Caco-2 (cell line): Measurements from ENCODE around the gene PELO. TPM values are rescaled to one million over a fixed set of nuclear protein-coding genes. Genes with fewer than 3 reads are reported as not detected.

Experiments
- BruUV-seq: library from RNA; stranded (reverse); fragments of 400-500 nt; replicated peaks from 2 replicates; lab custom pipeline; 2021; lab: Mats Ljungman, UMichigan
- CTCF ChIA-PET: fragments of 300-600 bp; sonication (Branson Sonifier 250); formaldehyde crosslinking; loops from one replicate; lab custom pipeline; 2022; ENCODE audit warnings: antibody characterized with exemption; lab: Charles Lee
- POLR2A ChIA-PET: fragments of 300-600 bp; sonication (Branson Sonifier 250); formaldehyde crosslinking; loops from one replicate; lab custom pipeline; 2022; ENCODE audit warnings: antibody characterized with exemption; lab: Charles Lee
- DNase-seq, 2 experiments: peaks; one replicate each; pipeline versions ENCODE4 v3.0.0 to v3.0.0-alpha.2; 2020 to 2022
- H3K27me3 ChIP-seq: replicated peaks from 2 replicates; pipeline ENCODE4 v1.6.0; 2011; ENCODE audit warnings: low read length; ENCODE audit not compliant: control insufficient read depth, insufficient read depth
- H3K36me3 ChIP-seq: 2 replicates; pipeline ENCODE4 v1.5.1; 2011; ENCODE audit warnings: low read length; ENCODE audit not compliant: control insufficient read depth, insufficient read depth
- H3K4me1 ChIP-seq: fragments of 250-450 bp; sonication (Bioruptor Pico); 2 replicates; pipeline ENCODE4 v1.5.1; 2020; ENCODE audit warnings: mild to moderate bottlenecking
- H3K4me3 ChIP-seq: 2 replicates; pipeline ENCODE4 v1.5.1; 2011; ENCODE audit warnings: low read depth, mild to moderate bottlenecking, control low read depth, low read length
- H3K9me3 ChIP-seq: fragments of 250-450 bp; sonication (Bioruptor Pico); 2 replicates; pipeline ENCODE4 v1.5.1; 2020; ENCODE audit warnings: mild to moderate bottlenecking, moderate library complexity
- H3K27ac Mint-ChIP-seq: one replicate; pipeline ENCODE4 v1.8.0; 2022; ENCODE audit warnings: mixed read lengths; ENCODE audit not compliant: unreplicated experiment
- H3K27me3 Mint-ChIP-seq: one replicate; pipeline ENCODE4 v1.8.0; 2022; ENCODE audit warnings: mixed read lengths; ENCODE audit not compliant: insufficient read depth, unreplicated experiment
- H3K36me3 Mint-ChIP-seq: one replicate; pipeline ENCODE4 v1.8.0; 2022; ENCODE audit warnings: mild to moderate bottlenecking, mixed read lengths; ENCODE audit not compliant: insufficient read depth, unreplicated experiment
- H3K4me1 Mint-ChIP-seq: one replicate; pipeline ENCODE4 v1.8.0; 2022; ENCODE audit warnings: low read depth, mixed read lengths; ENCODE audit not compliant: unreplicated experiment
- H3K4me3 Mint-ChIP-seq: one replicate; pipeline ENCODE4 v1.8.0; 2022; ENCODE audit warnings: mild to moderate bottlenecking, moderate library complexity, mixed read lengths; ENCODE audit not compliant: unreplicated experiment
- H3K9me3 Mint-ChIP-seq: one replicate; pipeline ENCODE4 v1.8.0; 2022; ENCODE audit warnings: mixed read lengths; ENCODE audit not compliant: unreplicated experiment
- intact Hi-C: fragments of 100-400 bp; cut with micrococcal nuclease; formaldehyde crosslinking; loops from one replicate; pipeline ENCODE4 v1.10.0; 2022; ENCODE audit not compliant: unreplicated experiment
- total RNA-seq: library from RNA; stranded (reverse); gene quantifications from 2 replicates; pipeline ENCODE4 v1.2.3, GENCODE V29; 2022
- TF ChIP-seq, protein P1 (sequence below), 2 experiments: fragments of 200-600 bp in 1 of 2; IDR thresholded peaks; 1 replicate in 1 of 2; 2 replicates in 1 of 2; pipeline versions ENCODE4 v1.5.1 to v1.8.0; 2011 to 2022; ENCODE audit warnings: antibody characterized with exemption in 1 of 2, control low read depth in 1 of 2, inconsistent platforms in 1 of 2, low read depth in 1 of 2, low read length in 1 of 2, mild to moderate bottlenecking in 1 of 2, moderate library complexity in 1 of 2; ENCODE audit not compliant: insufficient read depth in 1 of 2, severe bottlenecking in 1 of 2, unreplicated experiment in 1 of 2

PELO gene
- total RNA-seq, 1 experiment from 2014 or later = 25.9 TPM

GRCh38 chr5:52825826-52826225 lies 38.1 kb downstream of the PELO start:
- Mint-ChIP-seq H3K4me3 (no peak overlapping the region), H3K9me3 (no peaks in the 10 kb centered on the region), H3K27ac (no peak overlapping the region), H3K27me3 (no peaks in the 10 kb centered on the region), H3K4me1 (no peaks in the 10 kb centered on the region), H3K36me3 (no peaks in the 10 kb centered on the region)
- Histone ChIP-seq H3K9me3 (0 out of 2 replicates have a peak, but pooled peaks cover 4% of the 10 kb centered on the region), H3K36me3 (no peaks in the 10 kb centered on the region), H3K4me3 (no peak overlapping the region), H3K4me1 (no peaks in the 10 kb centered on the region), H3K27me3 (no peaks in the 10 kb centered on the region; the same call in 1 of the 2 replicates)
- ChIA-PET CTCF (interaction anchor here (0.8 kb wide), 1 partner anchor 90 kb away, joined by 3 read pairs; no protein-coding TSS in a partner anchor), POLR2A (interaction anchor here (0.7 kb wide), 1 partner anchor 17 kb away, joined by 4 read pairs; no protein-coding TSS in a partner anchor)
- TF ChIP-seq, protein P1, sequence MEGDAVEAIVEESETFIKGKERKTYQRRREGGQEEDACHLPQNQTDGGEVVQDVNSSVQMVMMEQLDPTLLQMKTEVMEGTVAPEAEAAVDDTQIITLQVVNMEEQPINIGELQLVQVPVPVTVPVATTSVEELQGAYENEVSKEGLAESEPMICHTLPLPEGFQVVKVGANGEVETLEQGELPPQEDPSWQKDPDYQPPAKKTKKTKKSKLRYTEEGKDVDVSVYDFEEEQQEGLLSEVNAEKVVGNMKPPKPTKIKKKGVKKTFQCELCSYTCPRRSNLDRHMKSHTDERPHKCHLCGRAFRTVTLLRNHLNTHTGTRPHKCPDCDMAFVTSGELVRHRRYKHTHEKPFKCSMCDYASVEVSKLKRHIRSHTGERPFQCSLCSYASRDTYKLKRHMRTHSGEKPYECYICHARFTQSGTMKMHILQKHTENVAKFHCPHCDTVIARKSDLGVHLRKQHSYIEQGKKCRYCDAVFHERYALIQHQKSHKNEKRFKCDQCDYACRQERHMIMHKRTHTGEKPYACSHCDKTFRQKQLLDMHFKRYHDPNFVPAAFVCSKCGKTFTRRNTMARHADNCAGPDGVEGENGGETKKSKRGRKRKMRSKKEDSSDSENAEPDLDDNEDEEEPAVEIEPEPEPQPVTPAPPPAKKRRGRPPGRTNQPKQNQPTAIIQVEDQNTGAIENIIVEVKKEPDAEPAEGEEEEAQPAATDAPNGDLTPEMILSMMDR (IDR thresholded peaks at IDR 0.05; ENCODE audit: insufficient read depth in 1 of 2, low read depth in 1 of 2, low read length in 1 of 2, severe bottlenecking in 1 of 2, unreplicated experiment in 1 of 2) = no peak
- intact Hi-C loops = no loop called here
- no TSS peak for BruUV-seq
- no peak for DNase-seq

- Mint-ChIP-seq H3K4me1 (no peaks in the 10 kb centered on the region), H3K9me3 (no peaks in the 10 kb centered on the region), H3K27ac (no peak overlapping the region), H3K36me3 (no peaks in the 10 kb centered on the region), H3K4me3 (no peak overlapping the region), H3K27me3 (no peaks in the 10 kb centered on the region)
- ChIA-PET POLR2A (no interaction called here), CTCF (no interaction called here)
- no peak for DNase-seq
- TF ChIP-seq, protein P1 (IDR thresholded peaks at IDR 0.05; ENCODE audit: insufficient read depth in 1 of 2, low read depth in 1 of 2, low read length in 1 of 2, severe bottlenecking in 1 of 2, unreplicated experiment in 1 of 2) = no peak
- Histone ChIP-seq H3K4me3 (no peak overlapping the region), H3K9me3 (0 out of 2 replicates have a peak, but pooled peaks cover 4% of the 10 kb centered on the region), H3K27me3 (no peaks in the 10 kb centered on the region), H3K36me3 (no peaks in the 10 kb centered on the region), H3K4me1 (no peaks in the 10 kb centered on the region)
- intact Hi-C loops = no loop called here
- BruUV-seq = no TSS peak
Observed at GRCh38 chr5:52827815-52828214, 40.1 kb downstream of the PELO start.

GRCh38 chr5:52829664-52830063 lies 41.9 kb downstream of the PELO start:
- no peak for DNase-seq
- H3K9me3 ChIP-seq = 0 out of 2 replicates have a peak, but pooled peaks cover 4% of the 10 kb centered on the region
- H3K27me3 Mint-ChIP-seq = no peaks in the 10 kb centered on the region
- no TSS peak for BruUV-seq
- TF ChIP-seq, protein P1 (IDR thresholded peaks at IDR 0.05; ENCODE audit: insufficient read depth in 1 of 2, low read depth in 1 of 2, low read length in 1 of 2, severe bottlenecking in 1 of 2, unreplicated experiment in 1 of 2) = no peak
- ChIA-PET CTCF (no interaction called here), POLR2A (no interaction called here)
- peaks cover 6% of the 10 kb centered on the region for H3K4me1 Mint-ChIP-seq
- H3K36me3 Mint-ChIP-seq = no peaks in the 10 kb centered on the region
- H3K27me3 ChIP-seq = no peaks in the 10 kb centered on the region
- no peak overlapping the region for H3K4me3 ChIP-seq
- H3K27ac Mint-ChIP-seq = no peak overlapping the region
- no peak overlapping the region for H3K4me3 Mint-ChIP-seq
- no peaks in the 10 kb centered on the region for H3K36me3 ChIP-seq
- H3K4me1 ChIP-seq = no peaks in the 10 kb centered on the region
- no peaks in the 10 kb centered on the region for H3K9me3 Mint-ChIP-seq
- intact Hi-C loops = no loop called here
